GM23338 (cell line): ENCODE measurements around the gene LATS1.

Experiments used
- EZH2 ChIP-seq: fragments of 200-600 bp; sonication (generic); IDR thresholded peaks from one replicate; pipeline ENCODE4 v1.8.0; 2017; ENCODE audit warnings: antibody characterized with exemption, mild to moderate bottlenecking, low read depth; ENCODE audit not compliant: unreplicated experiment
- EZH2phosphoT487 ChIP-seq: fragments of 200-600 bp; sonication (generic); IDR thresholded peaks from one replicate; pipeline ENCODE4 v1.8.1; 2018; ENCODE audit warnings: antibody characterized with exemption; ENCODE audit not compliant: unreplicated experiment
- JUNB ChIP-seq: IDR thresholded peaks from one replicate; pipeline ENCODE4 v1.6.1; 2016; ENCODE audit warnings: antibody characterized with exemption; ENCODE audit not compliant: unreplicated experiment
- POLR2AphosphoS5 ChIP-seq: IDR thresholded peaks from 2 replicates; pipeline ENCODE4 v1.6.1; 2016; ENCODE audit warnings: antibody characterized with exemption, low read depth
- STAT1 ChIP-seq: IDR thresholded peaks from one replicate; pipeline ENCODE4 v1.6.1; 2016; ENCODE audit warnings: antibody characterized with exemption; ENCODE audit not compliant: unreplicated experiment
- ZNF331 ChIP-seq: fragments of 250-450 bp; sonication (Bioruptor Pico); IDR thresholded peaks from 2 replicates; pipeline ENCODE4 v1.5.0; 2020; ENCODE audit warnings: low read depth, mild to moderate bottlenecking, moderate library complexity
- TF ChIP-seq, protein P1 (sequence below), 2 experiments: fragments of 200-600 bp in 1 of 2; sonication (generic) in 1 of 2; conservative IDR thresholded peaks; 2 replicates each; pipeline versions ENCODE4 v1.5.1 to v1.6.1; 2016 to 2017; ENCODE audit warnings: antibody characterized with exemption in 2 of 2, low read depth in 2 of 2, mild to moderate bottlenecking in 2 of 2, moderate library complexity in 1 of 2
- TF ChIP-seq, protein P2 (sequence below): IDR thresholded peaks from one replicate; pipeline ENCODE4 v1.6.1; 2018; ENCODE audit warnings: antibody characterized with exemption; ENCODE audit not compliant: unreplicated experiment
- TF ChIP-seq, protein P3 (sequence below): IDR thresholded peaks from 2 replicates; pipeline ENCODE4 v1.6.1; 2016; ENCODE audit warnings: antibody characterized with exemption

DNA sequence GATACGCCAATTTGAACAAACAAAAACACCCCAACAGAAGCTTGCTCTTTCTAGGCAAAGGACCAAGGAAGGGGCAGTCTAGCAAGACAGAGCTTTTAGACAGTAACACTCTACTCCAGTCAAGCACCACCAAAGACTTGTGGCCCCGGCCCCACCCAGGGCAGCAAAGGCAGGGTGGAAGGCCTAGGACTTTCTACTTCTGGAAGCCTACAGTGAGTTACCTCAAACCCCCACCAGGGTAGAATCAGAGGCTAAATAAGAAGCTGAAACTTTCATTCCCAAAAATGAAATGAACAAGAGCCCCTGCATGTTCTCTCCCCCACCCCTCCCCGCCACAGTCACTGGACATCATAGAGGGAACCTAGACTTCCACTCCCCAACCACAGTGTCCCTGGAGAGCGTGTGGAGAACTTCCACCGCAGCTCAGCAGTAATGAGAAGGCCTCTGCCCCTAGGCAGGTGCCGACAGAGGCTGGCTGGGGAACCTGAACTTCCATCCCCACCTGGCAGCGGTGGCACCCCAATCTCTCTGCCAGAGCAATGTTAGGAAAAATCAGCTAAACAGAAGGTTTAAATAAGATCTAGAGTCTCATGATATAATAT is 109.4 kb downstream of the LATS1 start:
- TF ChIP-seq, protein P1, sequence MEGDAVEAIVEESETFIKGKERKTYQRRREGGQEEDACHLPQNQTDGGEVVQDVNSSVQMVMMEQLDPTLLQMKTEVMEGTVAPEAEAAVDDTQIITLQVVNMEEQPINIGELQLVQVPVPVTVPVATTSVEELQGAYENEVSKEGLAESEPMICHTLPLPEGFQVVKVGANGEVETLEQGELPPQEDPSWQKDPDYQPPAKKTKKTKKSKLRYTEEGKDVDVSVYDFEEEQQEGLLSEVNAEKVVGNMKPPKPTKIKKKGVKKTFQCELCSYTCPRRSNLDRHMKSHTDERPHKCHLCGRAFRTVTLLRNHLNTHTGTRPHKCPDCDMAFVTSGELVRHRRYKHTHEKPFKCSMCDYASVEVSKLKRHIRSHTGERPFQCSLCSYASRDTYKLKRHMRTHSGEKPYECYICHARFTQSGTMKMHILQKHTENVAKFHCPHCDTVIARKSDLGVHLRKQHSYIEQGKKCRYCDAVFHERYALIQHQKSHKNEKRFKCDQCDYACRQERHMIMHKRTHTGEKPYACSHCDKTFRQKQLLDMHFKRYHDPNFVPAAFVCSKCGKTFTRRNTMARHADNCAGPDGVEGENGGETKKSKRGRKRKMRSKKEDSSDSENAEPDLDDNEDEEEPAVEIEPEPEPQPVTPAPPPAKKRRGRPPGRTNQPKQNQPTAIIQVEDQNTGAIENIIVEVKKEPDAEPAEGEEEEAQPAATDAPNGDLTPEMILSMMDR (conservative IDR thresholded peaks at IDR 0.05; ENCODE audit: low read depth in 2 of 2): no peak
- TF ChIP-seq EZH2 (no peak), STAT1 (no peak), JUNB (no peak), EZH2phosphoT487 (no peak), POLR2AphosphoS5 (no peak), ZNF331 (CRISPR knock-in tag) (no peak)
- TF ChIP-seq, protein P2, sequence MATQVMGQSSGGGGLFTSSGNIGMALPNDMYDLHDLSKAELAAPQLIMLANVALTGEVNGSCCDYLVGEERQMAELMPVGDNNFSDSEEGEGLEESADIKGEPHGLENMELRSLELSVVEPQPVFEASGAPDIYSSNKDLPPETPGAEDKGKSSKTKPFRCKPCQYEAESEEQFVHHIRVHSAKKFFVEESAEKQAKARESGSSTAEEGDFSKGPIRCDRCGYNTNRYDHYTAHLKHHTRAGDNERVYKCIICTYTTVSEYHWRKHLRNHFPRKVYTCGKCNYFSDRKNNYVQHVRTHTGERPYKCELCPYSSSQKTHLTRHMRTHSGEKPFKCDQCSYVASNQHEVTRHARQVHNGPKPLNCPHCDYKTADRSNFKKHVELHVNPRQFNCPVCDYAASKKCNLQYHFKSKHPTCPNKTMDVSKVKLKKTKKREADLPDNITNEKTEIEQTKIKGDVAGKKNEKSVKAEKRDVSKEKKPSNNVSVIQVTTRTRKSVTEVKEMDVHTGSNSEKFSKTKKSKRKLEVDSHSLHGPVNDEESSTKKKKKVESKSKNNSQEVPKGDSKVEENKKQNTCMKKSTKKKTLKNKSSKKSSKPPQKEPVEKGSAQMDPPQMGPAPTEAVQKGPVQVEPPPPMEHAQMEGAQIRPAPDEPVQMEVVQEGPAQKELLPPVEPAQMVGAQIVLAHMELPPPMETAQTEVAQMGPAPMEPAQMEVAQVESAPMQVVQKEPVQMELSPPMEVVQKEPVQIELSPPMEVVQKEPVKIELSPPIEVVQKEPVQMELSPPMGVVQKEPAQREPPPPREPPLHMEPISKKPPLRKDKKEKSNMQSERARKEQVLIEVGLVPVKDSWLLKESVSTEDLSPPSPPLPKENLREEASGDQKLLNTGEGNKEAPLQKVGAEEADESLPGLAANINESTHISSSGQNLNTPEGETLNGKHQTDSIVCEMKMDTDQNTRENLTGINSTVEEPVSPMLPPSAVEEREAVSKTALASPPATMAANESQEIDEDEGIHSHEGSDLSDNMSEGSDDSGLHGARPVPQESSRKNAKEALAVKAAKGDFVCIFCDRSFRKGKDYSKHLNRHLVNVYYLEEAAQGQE: no peak
- TF ChIP-seq, protein P3, sequence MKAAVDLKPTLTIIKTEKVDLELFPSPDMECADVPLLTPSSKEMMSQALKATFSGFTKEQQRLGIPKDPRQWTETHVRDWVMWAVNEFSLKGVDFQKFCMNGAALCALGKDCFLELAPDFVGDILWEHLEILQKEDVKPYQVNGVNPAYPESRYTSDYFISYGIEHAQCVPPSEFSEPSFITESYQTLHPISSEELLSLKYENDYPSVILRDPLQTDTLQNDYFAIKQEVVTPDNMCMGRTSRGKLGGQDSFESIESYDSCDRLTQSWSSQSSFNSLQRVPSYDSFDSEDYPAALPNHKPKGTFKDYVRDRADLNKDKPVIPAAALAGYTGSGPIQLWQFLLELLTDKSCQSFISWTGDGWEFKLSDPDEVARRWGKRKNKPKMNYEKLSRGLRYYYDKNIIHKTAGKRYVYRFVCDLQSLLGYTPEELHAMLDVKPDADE: no peak
